Measurements from ENCODE around the gene DIMT1. TPM values are rescaled to one million over a fixed set of nuclear protein-coding genes. Genes with fewer than 3 reads are reported as not detected.

DIMT1 gene
- total and polyA plus RNA-seq, 4 donors = 7.9 to 12.6 (median 9.8) TPM

GRCh38 chr5:62450259-62450658 is 46.6 kb upstream of the DIMT1 start:
- no peak overlapping the region for H3K9ac ChIP-seq (ENCODE audit: low read depth in 1 of 2, low read length in 2 of 2)
- 93% methylated on average over 2 of the region's 2 CpGs for WGBS
- no peaks in the 10 kb centered on the region for H3K9me3 ChIP-seq (ENCODE audit: control insufficient read depth in 4 of 4, low read length in 3 of 4)
- TF ChIP-seq FOXA1 (IDR thresholded peaks at IDR 0.05) = no peak
- TF ChIP-seq ZBTB33 (IDR thresholded peaks at IDR 0.05) = no peak
- TF ChIP-seq RXRA (IDR thresholded peaks at IDR 0.05) = no peak
- no peaks in the 10 kb centered on the region for H3K27me3 ChIP-seq (ENCODE audit: control insufficient read depth in 4 of 4, insufficient read depth in 4 of 4, low read length in 3 of 4)
- no peaks in the 10 kb centered on the region for H3K4me1 ChIP-seq (ENCODE audit: control insufficient read depth in 4 of 4, insufficient read depth in 4 of 4, low read length in 3 of 4)
- H3K27ac ChIP-seq (ENCODE audit: low read depth in 1 of 2, low read length in 2 of 2) = no peak overlapping the region
- no peak for DNase-seq (ENCODE audit: low spot score)
- H3K4me3 ChIP-seq (ENCODE audit: low read depth in 1 of 3, low read length in 3 of 3) = no peak overlapping the region
- peaks cover 3 to 15% (median 7%) of the 10 kb centered on the region in 4 donors for H3K36me3 ChIP-seq (ENCODE audit: control insufficient read depth in 4 of 4, insufficient read depth in 3 of 4, low read depth in 1 of 4, low read length in 3 of 4)

GRCh38 chr5:62448528-62448927 is 44.8 kb upstream of the DIMT1 start:
- no peak overlapping the region for H3K27ac ChIP-seq (ENCODE audit: low read depth in 1 of 2, low read length in 2 of 2)
- no peak for DNase-seq (ENCODE audit: low spot score)
- no peaks in the 10 kb centered on the region for H3K27me3 ChIP-seq (ENCODE audit: control insufficient read depth in 4 of 4, insufficient read depth in 4 of 4, low read length in 3 of 4)
- peaks cover 3 to 15% (median 7%) of the 10 kb centered on the region in 4 donors for H3K36me3 ChIP-seq (ENCODE audit: control insufficient read depth in 4 of 4, insufficient read depth in 3 of 4, low read depth in 1 of 4, low read length in 3 of 4)
- no peaks in the 10 kb centered on the region for H3K4me1 ChIP-seq (ENCODE audit: control insufficient read depth in 4 of 4, insufficient read depth in 4 of 4, low read length in 3 of 4)
- H3K4me3 ChIP-seq (ENCODE audit: low read depth in 1 of 3, low read length in 3 of 3) = no peak overlapping the region
- no peaks in the 10 kb centered on the region for H3K9me3 ChIP-seq (ENCODE audit: control insufficient read depth in 4 of 4, low read length in 3 of 4)
- TF ChIP-seq JUND (IDR thresholded peaks at IDR 0.05) (no peak), YY1 (IDR thresholded peaks at IDR 0.05) (no peak), FOXA2 (IDR thresholded peaks at IDR 0.05) (no peak)
- WGBS = 97% methylated on average over 5 of the region's 5 CpGs
- H3K9ac ChIP-seq (ENCODE audit: low read depth in 1 of 2, low read length in 2 of 2) = no peak overlapping the region

GRCh38 chr5:62432621-62433064 is 28.9 kb upstream of the DIMT1 start:
- peaks cover 0 to 12% (median 4%) of the 10 kb centered on the region in 4 donors for H3K4me1 ChIP-seq (ENCODE audit: control insufficient read depth in 4 of 4, insufficient read depth in 4 of 4, low read length in 3 of 4)
- 43% methylated on average over 5 of the region's 5 CpGs for WGBS
- no peak overlapping the region for H3K27ac ChIP-seq (ENCODE audit: low read depth in 1 of 2, low read length in 2 of 2)
- no peaks in the 10 kb centered on the region for H3K27me3 ChIP-seq (ENCODE audit: control insufficient read depth in 4 of 4, insufficient read depth in 4 of 4, low read length in 3 of 4)
- no peak for DNase-seq (ENCODE audit: low spot score)
- H3K9me3 ChIP-seq (ENCODE audit: control insufficient read depth in 4 of 4, low read length in 3 of 4) = no peaks in the 10 kb centered on the region
- no peak overlapping the region for H3K4me3 ChIP-seq (ENCODE audit: low read depth in 1 of 3, low read length in 3 of 3)
- TF ChIP-seq GABPA (IDR thresholded peaks at IDR 0.05 in 1 of 2, conservative IDR thresholded peaks at IDR 0.05 in 1 of 2) (no peak), RXRA (IDR thresholded peaks at IDR 0.05) (peak; percentile 11 to 50), ZBTB33 (IDR thresholded peaks at IDR 0.05) (no peak), NR2F2 (IDR thresholded peaks at IDR 0.05) (peak; percentile 59), HNF4G (IDR thresholded peaks at IDR 0.05) (no peak), SP1 (IDR thresholded peaks at IDR 0.05) (peak; percentile 48)
- H3K36me3 ChIP-seq (ENCODE audit: control insufficient read depth in 4 of 4, insufficient read depth in 3 of 4, low read depth in 1 of 4, low read length in 3 of 4) = peaks cover 0 to 1% (median 0%) of the 10 kb centered on the region in 4 donors
- no peak overlapping the region for H3K9ac ChIP-seq (ENCODE audit: low read depth in 1 of 2, low read length in 2 of 2)

Data from liver (tissue), 9 donors.